Right ventricle myocardium inferior (tissue), 1 donor: ENCODE results near the gene TRMT2B. TPM values are rescaled to one million over a fixed set of nuclear protein-coding genes. Genes with fewer than 3 reads are reported as not detected.
"Not testable (repeated sequence)": the region's sequence is repeated elsewhere in the genome, so short reads cannot be mapped to it uniquely, and the experiment has no call there.

Source experiments
- ATAC-seq: fragments of 200-7000 bp; cut with Tn5 transposase; one replicate; pipeline ENCODE4 v1.9.1; 2020; ENCODE audit warnings: mild to moderate bottlenecking, moderate library complexity
- DNase-seq: peaks from one replicate; pipeline ENCODE4 v3.0.0; 2021; ENCODE audit errors: missing footprints
- intact Hi-C: fragments of 100-400 bp; cut with DNase I; formaldehyde crosslinking; loops from one replicate; pipeline ENCODE4 v1.11.0; 2022
- total RNA-seq: library from RNA; stranded (reverse); fragmentation: NEBNext Ultra II Directional; extraction: Animal tissue kit (Norgen Biotek cat#: 25700); gene quantifications from one replicate; pipeline ENCODE4 v1.2.1, GENCODE V29; 2021
- donor health status: DM: no; HTN: yes; CAD: no; lungs with severe emphysema.

Gene TRMT2B
- total RNA-seq, 1 donor from 2014 or later: 16.0 TPM

- DNase-seq: no peak
- intact Hi-C loops: no loop called here
- ATAC-seq: no peak
Measured at GRCh38 chrX:101022020-101022419, 29.9 kb downstream of the TRMT2B start.

- DNase-seq, ATAC-seq, intact Hi-C loops: not testable (repeated sequence)
Measured at GRCh38 chrX:101012031-101012430, 39.9 kb downstream of the TRMT2B start.

DNA sequence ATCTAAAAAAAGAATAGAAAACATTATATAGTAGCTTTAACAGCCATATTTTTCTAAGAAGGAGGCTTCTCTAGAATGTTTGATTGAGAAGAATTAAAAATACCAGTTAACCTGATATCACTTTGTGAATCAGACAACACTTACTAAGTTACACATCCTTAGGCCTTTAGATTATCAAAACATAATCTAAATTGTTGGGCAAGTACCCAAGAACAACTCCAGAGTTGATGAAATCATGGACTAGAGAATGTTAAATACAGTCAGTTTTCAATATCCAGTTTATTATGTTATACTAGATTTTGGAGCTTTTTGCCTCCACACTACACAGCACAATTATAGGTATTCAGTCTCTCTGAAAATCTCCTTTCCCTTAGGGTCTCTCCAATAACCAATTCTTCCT, 42.8 kb downstream of the TRMT2B start:
- intact Hi-C loops: no loop called here
- ATAC-seq (no peak), DNase-seq (no peak)

- intact Hi-C loops: no loop called here
- DNase-seq (no peak), ATAC-seq (no peak)
Measured at GRCh38 chrX:100999451-100999850, 52.5 kb downstream of the TRMT2B start.

DNA sequence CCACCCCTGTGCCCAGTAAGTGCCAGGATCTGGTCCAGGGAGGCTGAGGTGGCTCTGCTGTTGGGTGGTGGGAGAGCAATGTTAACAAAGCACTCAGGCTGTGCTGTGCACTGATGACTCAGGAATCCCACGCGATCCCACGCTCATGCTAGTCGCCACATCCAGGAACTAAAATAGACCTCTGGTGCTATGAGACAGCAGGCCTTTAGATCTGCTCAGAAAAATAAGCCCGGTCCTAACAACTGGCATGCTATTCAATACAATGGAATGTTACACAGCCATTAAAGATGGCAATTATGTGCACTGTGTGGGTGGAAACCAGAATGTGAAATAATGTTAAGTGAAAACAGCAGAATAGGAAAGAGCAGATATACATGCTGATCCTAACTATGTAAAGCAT, 56.4 kb downstream of the TRMT2B start:
- no peak for DNase-seq
- ATAC-seq: no peak
- intact Hi-C loops: no loop called here

DNA sequence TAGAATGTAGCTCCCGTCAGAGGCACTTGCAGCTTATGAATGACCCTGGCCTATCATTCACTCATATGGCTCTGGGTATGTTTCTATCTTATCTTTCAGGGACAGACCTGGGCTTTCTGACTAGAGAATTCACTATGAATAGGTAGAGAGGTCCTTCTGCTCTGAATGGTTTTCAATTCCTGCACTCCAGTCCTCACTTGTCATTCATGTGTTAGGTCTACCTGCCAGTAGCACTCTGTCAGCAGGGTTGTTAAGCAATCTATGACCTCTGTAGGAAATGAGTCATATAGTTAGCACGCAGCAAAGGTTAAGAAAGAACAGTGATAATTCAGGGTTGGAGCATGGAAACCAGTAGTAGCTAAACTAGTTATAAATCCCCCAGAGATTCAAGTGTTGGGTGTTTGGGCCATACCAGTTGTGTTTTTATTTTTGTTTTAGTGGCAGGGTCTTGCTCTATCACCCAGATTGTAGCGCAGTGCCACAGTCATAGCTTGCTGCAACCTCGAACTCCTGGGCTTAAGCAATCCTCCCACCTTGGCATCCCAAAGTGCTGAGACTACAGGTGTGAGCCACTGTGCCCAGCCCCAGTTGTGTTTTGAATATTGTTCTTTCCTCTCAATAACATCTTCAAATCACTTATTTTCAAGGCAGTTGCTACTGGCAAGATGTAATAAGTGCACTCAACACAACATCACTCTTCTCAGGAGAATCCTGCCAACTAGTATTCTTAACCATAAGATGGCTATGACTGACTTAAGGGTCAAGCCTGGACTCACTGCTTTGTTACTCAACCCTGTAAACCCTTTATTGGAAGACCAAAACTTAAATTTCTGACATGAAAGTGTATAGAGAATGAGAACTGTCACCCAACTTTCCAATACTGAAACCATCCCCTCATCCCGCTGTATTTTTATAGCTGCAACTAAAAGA, 57.3 kb downstream of the TRMT2B start:
- intact Hi-C loops: no loop called here
- DNase-seq: no peak
- ATAC-seq: no peak

GRCh38 chrX:100990139-100990538, 61.8 kb downstream of the TRMT2B start:
- DNase-seq: no peak
- no peak for ATAC-seq

DNA sequence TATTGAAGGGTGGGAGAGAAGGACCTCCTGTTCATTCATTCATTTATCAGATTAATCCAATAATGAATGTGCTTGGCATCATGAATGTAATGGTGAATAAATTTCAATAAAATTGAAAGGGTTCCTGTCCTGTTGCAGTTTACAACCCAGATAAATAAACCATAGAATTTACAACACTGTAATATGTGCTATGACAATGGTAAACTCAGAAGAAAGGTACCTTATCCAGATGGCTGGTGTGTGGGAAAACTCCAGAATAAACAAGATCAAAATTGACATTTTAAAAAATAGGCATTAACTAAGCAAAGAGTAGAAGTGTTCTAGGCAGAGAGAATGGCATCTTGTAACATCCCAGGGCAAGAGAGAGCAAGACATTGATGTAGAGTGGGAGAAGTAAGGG, 67.1 kb downstream of the TRMT2B start:
- intact Hi-C loops: no loop called here
- no peak for DNase-seq
- ATAC-seq: no peak

More at GRCh38 chrX:100990139-100990538, 61.8 kb downstream of the TRMT2B start:
- intact Hi-C loops: no loop called here

GRCh38 chrX:100981498-100981845, 70.4 kb downstream of the TRMT2B start:
- DNase-seq, ATAC-seq, intact Hi-C loops: not testable (repeated sequence)

GRCh38 chrX:100980608-100981497, 71.1 kb downstream of the TRMT2B start:
- ATAC-seq: no peak
- intact Hi-C loops: no loop called here

DNA sequence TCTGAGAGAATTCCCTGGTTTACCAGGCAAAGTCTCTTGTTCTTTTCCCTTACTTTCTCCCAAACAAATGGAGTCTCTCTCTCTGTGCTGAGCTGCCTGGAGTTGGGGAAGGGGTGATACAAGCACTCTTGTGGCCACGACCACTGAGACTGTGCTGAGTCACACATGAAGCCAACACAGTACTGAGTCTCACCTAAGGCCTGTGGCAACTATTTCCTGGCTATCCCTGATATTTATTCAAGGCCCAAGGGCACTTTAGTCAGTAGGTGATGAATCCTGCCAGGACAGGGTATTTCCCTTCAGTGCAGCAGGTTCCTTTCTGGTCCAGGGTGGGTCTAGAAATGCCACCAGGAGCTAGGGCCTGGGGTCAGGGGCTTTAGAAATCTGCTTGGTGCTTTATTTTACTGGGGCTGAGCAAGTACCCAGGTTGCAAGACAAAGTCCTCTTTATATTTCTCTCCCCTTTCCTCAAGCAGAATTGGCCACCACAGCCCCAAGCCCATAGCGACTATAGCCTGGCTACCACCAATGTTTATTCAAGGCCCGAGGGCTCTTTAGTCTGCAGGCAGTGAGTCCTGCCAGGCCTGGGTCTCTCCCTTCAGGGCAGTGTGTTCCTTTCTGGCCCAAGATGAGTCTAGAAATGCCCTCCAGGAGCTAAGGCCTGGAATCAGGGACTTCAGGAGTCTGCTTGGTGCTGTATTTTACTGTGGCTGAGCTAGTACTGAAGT, 71.9 kb downstream of the TRMT2B start:
- no peak for ATAC-seq

More at GRCh38 chrX:100980608-100981497, 71.1 kb downstream of the TRMT2B start:
- DNase-seq: no peak

GRCh38 chrX:100976211-100976610, 75.7 kb downstream of the TRMT2B start:
- DNase-seq (no peak), ATAC-seq (no peak)
- intact Hi-C loops: no loop called here

More for the DNA sequence above, 71.9 kb downstream of the TRMT2B start:
- intact Hi-C loops: no loop called here
- DNase-seq: no peak

DNA sequence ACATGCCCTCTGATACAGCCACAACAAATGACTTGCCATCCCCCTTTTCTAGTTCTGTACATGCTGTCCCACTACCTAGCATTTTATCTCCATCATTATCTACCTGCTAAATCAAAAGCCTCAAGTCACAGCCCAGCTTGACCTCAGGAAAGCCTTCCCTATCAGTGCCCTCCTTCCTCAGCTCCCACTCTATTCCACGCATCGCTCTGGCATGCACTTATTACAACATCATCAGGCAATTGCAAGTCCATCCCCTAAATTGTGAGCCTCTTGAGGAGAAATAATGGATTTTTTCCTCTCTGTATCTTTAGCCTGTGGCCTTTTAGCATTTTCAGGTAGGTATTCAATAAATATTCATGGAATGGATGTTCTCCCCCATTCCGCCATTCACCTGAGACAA, 76.7 kb downstream of the TRMT2B start:
- intact Hi-C loops: no loop called here
- DNase-seq (no peak), ATAC-seq (no peak)

DNA sequence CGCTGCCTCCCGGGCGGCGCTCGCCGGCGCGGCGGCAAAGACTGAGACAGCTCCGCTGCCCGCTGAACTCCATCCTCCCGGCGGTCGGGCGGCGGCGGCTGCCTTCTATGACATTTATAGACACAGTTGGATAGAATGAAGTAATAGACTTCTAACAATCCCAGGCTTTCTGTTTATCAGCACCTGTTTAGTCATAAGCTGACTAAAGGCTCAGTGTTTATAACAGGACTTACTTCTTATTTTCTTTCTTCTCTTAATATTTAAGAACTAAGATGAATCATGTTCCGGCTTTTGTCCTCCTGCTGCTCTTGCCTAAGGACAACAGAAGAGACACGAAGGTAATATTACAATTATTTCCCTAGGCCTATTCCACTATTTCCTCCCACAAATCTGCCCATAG, 78.5 kb downstream of the TRMT2B start:
- intact Hi-C loops: no loop called here
- DNase-seq (no peak), ATAC-seq (no peak)

DNA sequence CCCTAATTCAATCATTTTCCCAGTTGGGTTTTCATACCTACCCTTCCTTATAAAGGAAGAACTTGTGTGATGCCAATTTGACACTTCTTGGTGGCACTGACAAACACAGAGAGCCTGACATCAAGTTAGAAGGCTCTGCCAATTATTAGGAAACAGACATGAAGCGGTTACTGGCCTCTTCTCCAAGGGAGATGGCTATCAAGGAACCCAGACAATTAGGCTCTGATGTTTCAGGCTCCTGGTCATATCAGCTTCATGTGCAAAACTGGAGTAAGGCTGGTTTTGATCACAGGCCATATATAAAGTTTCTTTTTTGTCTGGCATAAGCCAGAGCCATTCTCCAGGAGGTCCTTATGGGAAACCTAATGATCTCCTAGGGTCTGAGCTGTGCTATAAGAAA, 82.0 kb downstream of the TRMT2B start:
- intact Hi-C loops: no loop called here
- DNase-seq (no peak), ATAC-seq (no peak)

DNA sequence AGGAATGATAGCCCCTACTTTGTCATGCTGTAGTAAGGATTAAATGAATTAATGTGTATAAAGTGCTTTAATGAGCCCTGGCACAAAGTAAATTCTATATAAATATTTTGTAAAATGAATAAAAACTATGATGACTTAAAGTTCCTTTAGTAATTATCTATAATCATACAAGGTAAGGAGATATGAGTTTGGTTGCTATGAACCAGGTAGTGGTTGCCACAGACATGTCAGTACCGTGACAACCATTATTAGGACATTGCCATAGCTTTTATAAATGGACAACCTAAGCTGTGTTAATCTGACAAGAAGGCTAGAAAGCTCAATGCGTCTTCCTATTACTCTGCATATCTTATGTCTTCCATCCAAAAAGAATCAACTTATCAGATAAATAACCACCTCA, 82.5 kb downstream of the TRMT2B start, which contains the start of gene ARL13A:
ARL13A (plus strand) TSS at position 301 of the 400 bp plus-strand sequence. CDS start 3,982 bp downstream, outside the sequence.
- intact Hi-C loops: no loop called here
- DNase-seq: no peak
- no peak for ATAC-seq

DNA sequence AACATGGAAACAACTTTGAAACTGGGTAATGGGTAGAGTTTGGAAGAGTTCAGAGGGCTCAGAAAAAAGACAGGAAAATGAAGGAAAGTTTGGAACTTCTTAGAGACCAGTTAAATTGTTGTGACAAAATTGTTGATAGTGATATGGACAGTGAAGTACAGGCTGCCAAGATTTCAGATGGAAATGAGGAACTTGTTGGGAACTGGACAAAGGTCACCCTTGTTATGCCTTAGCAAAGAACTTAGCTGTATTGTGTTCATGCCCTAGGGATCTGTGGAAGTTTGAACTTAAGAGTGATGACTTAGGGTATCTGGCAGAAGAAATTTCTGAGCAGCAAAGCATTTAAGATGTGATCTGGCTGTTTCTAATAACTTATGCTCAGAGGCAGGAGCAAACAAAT, 87.5 kb downstream of the TRMT2B start:
- intact Hi-C loops: no loop called here
- DNase-seq: no peak
- ATAC-seq: no peak

DNA sequence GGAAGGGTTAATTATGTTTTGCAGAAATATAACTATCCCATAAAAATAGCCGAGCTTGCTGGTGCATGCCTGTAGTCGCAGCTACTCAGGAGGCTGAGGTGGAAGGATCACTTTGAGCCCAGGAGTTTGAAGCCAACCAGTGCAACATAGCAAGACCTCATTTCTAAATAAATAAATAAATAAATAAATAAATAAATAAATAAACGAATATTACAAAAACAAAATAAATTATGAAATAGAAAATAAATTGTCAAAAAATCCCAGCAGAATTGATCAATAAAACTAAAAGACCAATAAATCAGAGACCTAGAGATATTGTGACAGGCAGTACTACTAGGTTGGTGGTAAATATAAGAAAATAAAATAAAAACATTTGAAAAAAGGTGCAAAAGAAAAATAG, 89.1 kb downstream of the TRMT2B start:
- no peak for ATAC-seq
- intact Hi-C loops: no loop called here
- no peak for DNase-seq
